Right ventricle myocardium superior (tissue), 1 donor: ENCODE measurements around the gene TGM2. TPM values are rescaled to one million over a fixed set of nuclear protein-coding genes. Genes with fewer than 3 reads are reported as not detected.

Experiments
- ATAC-seq: fragments of 200-7000 bp; cut with Tn5 transposase; one replicate; pipeline ENCODE4 v1.9.1; 2020; ENCODE audit warnings: mild to moderate bottlenecking; ENCODE audit not compliant: poor library complexity
- DNase-seq: peaks from one replicate; pipeline ENCODE4 v3.0.0-alpha.2; 2020
- intact Hi-C: fragments of 100-400 bp; cut with DNase I; formaldehyde crosslinking; loops from one replicate; pipeline ENCODE4 v1.11.2; 2022
- total RNA-seq: library from RNA; stranded (reverse); fragmentation: NEBNext Ultra II Directional; extraction: Animal tissue kit (Norgen Biotek cat#: 25700); gene quantifications from one replicate; pipeline ENCODE4 v1.2.1, GENCODE V29; 2021
- donor health status: DM: no; HTN: yes; CAD: no; lungs with severe emphysema.

The TGM2 gene
- total RNA-seq, 1 donor from 2014 or later: 469 TPM

GRCh38 chr20:38167328-38167850 is 2.3 kb upstream of the TGM2 start:
- intact Hi-C loops: loop anchor here (5.0 kb wide), 1 partner anchor 50 kb away; no protein-coding TSS in a partner anchor
- ATAC-seq: no peak
- DNase-seq: no peak

- no peak for DNase-seq
- ATAC-seq: no peak
- intact Hi-C loops: loop anchor here (5.0 kb wide), 1 partner anchor 51 kb away; no protein-coding TSS in a partner anchor
Measured at GRCh38 chr20:38166703-38167233, 1.7 kb upstream of the TGM2 start.

GRCh38 chr20:38165966-38166702 is 1.1 kb upstream of the TGM2 start:
- no peak for ATAC-seq
- intact Hi-C loops: loop anchor here (2.0 to 5.0 kb wide), 2 partner anchors 51 to 93 kb away; no protein-coding TSS in a partner anchor

GRCh38 chr20:38164624-38165088 is 414 bp downstream of the TGM2 start:
- DNase-seq (no peak), ATAC-seq (peak; percentile 40)
- intact Hi-C loops: loop anchor here (2.0 to 5.0 kb wide), 2 partner anchors 53 to 92 kb away; no protein-coding TSS in a partner anchor

More at GRCh38 chr20:38165966-38166702, 1.1 kb upstream of the TGM2 start:
- no peak for DNase-seq

GRCh38 chr20:38164069-38164468 is 1.0 kb downstream of the TGM2 start:
- ATAC-seq (no peak), DNase-seq (no peak)
- intact Hi-C loops: loop anchor here (2.0 kb wide), 1 partner anchor 91 kb away; no protein-coding TSS in a partner anchor

GRCh38 chr20:38162878-38163875 is 1.9 kb downstream of the TGM2 start:
- intact Hi-C loops: no loop called here
- ATAC-seq: no peak
- DNase-seq: no peak

- no peak for DNase-seq
- intact Hi-C loops: no loop called here
- ATAC-seq: no peak
Measured at GRCh38 chr20:38162149-38162548, 2.9 kb downstream of the TGM2 start.

- intact Hi-C loops: no loop called here
- DNase-seq (no peak), ATAC-seq (no peak)
Measured at GRCh38 chr20:38161412-38161774, 3.7 kb downstream of the TGM2 start.

GRCh38 chr20:38159957-38160756 is 4.9 kb downstream of the TGM2 start:
- DNase-seq (no peak), ATAC-seq (no peak)
- intact Hi-C loops: no loop called here

- intact Hi-C loops: no loop called here
- DNase-seq (no peak), ATAC-seq (no peak)
Measured at GRCh38 chr20:38159566-38159956, 5.5 kb downstream of the TGM2 start.

GRCh38 chr20:38158701-38159351 is 6.2 kb downstream of the TGM2 start:
- ATAC-seq (peak; percentile 38), DNase-seq (peak; percentile 70)
- intact Hi-C loops: no loop called here

- DNase-seq (no peak), ATAC-seq (peak; percentile 48)
- intact Hi-C loops: no loop called here
Measured at GRCh38 chr20:38157635-38158495, 7.2 kb downstream of the TGM2 start.

GRCh38 chr20:38156888-38157634 is 8.0 kb downstream of the TGM2 start:
- ATAC-seq: peak; percentile 75
- intact Hi-C loops: no loop called here
- peak; percentile 74 for DNase-seq

- ATAC-seq (no peak), DNase-seq (no peak)
- intact Hi-C loops: no loop called here
Measured at GRCh38 chr20:38156280-38156679, 8.8 kb downstream of the TGM2 start.

GRCh38 chr20:38155811-38156210 is 9.3 kb downstream of the TGM2 start:
- ATAC-seq (no peak), DNase-seq (peak; percentile 31)
- intact Hi-C loops: no loop called here

GRCh38 chr20:38153401-38153800 is 11.7 kb downstream of the TGM2 start:
- DNase-seq (no peak), ATAC-seq (no peak)

More at GRCh38 chr20:38153401-38153800, 11.7 kb downstream of the TGM2 start:
- intact Hi-C loops: no loop called here
